ENCODE data around the gene KAZN.

- TF ChIP-seq FOXM1 (IDR thresholded peaks at IDR 0.05; ENCODE audit: borderline replicate concordance, low read depth) (no peak), TCF12 (IDR thresholded peaks at IDR 0.05; ENCODE audit: low read depth) (no peak), RAD21 (IDR thresholded peaks at IDR 0.05; ENCODE audit: low read depth) (no peak), YY1 (IDR thresholded peaks at IDR 0.05; ENCODE audit: low read depth) (no peak), CEBPB (IDR thresholded peaks at IDR 0.05) (no peak), EP300 (IDR thresholded peaks at IDR 0.05; ENCODE audit: borderline replicate concordance) (no peak), CREB1 (IDR thresholded peaks at IDR 0.05; ENCODE audit: low read depth) (no peak), EGR1 (IDR thresholded peaks at IDR 0.05) (no peak), TAF1 (IDR thresholded peaks at IDR 0.05; ENCODE audit: low read depth) (no peak)
- TF ChIP-seq, protein P1, sequence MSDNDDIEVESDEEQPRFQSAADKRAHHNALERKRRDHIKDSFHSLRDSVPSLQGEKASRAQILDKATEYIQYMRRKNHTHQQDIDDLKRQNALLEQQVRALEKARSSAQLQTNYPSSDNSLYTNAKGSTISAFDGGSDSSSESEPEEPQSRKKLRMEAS (IDR thresholded peaks at IDR 0.05) = no peak
Measured at GRCh38 chr1:14970799-14971141, 372.3 kb downstream of the KAZN start.
